K562 (cell line): ENCODE measurements around the gene BSN. TPM values are rescaled to one million over a fixed set of nuclear protein-coding genes. Genes with fewer than 3 reads are reported as not detected.

ENCODE experiments used
- ATAC-seq: fragments of 200-7000 bp; cut with Tn5 transposase; 3 replicates; pipeline ENCODE4 v1.9.1; 2020; ENCODE audit warnings: moderate library complexity
- BruUV-seq: library from RNA; stranded (reverse); fragments of 400-500 nt; replicated peaks from 2 replicates; lab custom pipeline; 2021; lab: Mats Ljungman, UMichigan
- CTCF ChIA-PET: fragments of 300-600 bp; formaldehyde crosslinking; extraction: SDS; loops from one replicate; lab custom pipeline; 2021; ENCODE audit warnings: low intra/inter-chr PET ratio; lab: Yijun Ruan, JAX
- POLR2A ChIA-PET: fragments of 300-600, 350-650 bp; sonication (Branson Sonifier 250); formaldehyde crosslinking; extraction: SDS; loops from one replicate; lab custom pipeline; 2021; ENCODE audit warnings: antibody characterized with exemption, inconsistent platforms; lab: Yijun Ruan, JAX
- DNase-seq, 4 experiments: peaks; one replicate each; pipeline versions ENCODE4 v3.0.0 to v3.0.0-alpha.2; 2011 to 2018; ENCODE audit warnings: low spot score in 3 of 4, mixed read lengths in 3 of 4; ENCODE audit errors: extremely low read depth in 1 of 4
- FAIRE-seq: peaks from 2 replicates; lab custom pipeline; 2011; peaks lifted over from hg19 to GRCh38; lab: Jason Lieb, UNC
- H2AFZ ChIP-seq: 2 replicates; pipeline ENCODE4 v1.6.0; 2011; ENCODE audit warnings: low read depth, low read length, control low read depth, inconsistent platforms
- H3K27ac ChIP-seq: fragments of 200-600 bp; 3 replicates; pipeline ENCODE4 v1.8.0; 2011; ENCODE audit warnings: low read depth, mild to moderate bottlenecking, control low read depth, inconsistent platforms, low read length, moderate library complexity, mixed read lengths; ENCODE audit errors: extremely low read depth
- H3K27me3 ChIP-seq, 2 experiments: fragments of 300-600 bp in 1 of 2; 2 replicates in 1 of 2; 3 replicates in 1 of 2; pipeline versions ENCODE4 v1.6.0 to v1.8.0; 2011; ENCODE audit warnings: inconsistent platforms in 2 of 2, low read length in 2 of 2, mild to moderate bottlenecking in 1 of 2, mixed read lengths in 1 of 2, moderate library complexity in 1 of 2; ENCODE audit not compliant: control insufficient read depth in 2 of 2, insufficient read depth in 2 of 2
- H3K36me3 ChIP-seq: fragments of 300-600 bp; 3 replicates; pipeline ENCODE4 v1.8.0; 2011; ENCODE audit warnings: mild to moderate bottlenecking, low read length, inconsistent platforms; ENCODE audit not compliant: control insufficient read depth, insufficient read depth
- H3K4me1 ChIP-seq, 2 experiments: fragments of 200-600 bp in 1 of 2; replicated peaks in 1 of 2; 2 replicates in 1 of 2; 3 replicates in 1 of 2; pipeline versions ENCODE4 v1.5.1 to v1.8.0; 2011; ENCODE audit warnings: inconsistent platforms in 2 of 2, low read length in 2 of 2, mild to moderate bottlenecking in 1 of 2, mixed read lengths in 1 of 2, moderate library complexity in 1 of 2; ENCODE audit not compliant: control insufficient read depth in 2 of 2, insufficient read depth in 2 of 2
- H3K4me2 ChIP-seq: 2 replicates; pipeline ENCODE4 v1.6.1; 2011; ENCODE audit warnings: low read length, control low read depth, inconsistent platforms, mixed read lengths; ENCODE audit not compliant: insufficient read depth
- H3K4me3 ChIP-seq: fragments of 200-600 bp; sonication (generic), shearing (Covaris generic); 2 replicates; pipeline ENCODE4 v1.5.1; 2016; ENCODE audit warnings: control low read depth, inconsistent platforms
- H3K79me2 ChIP-seq: fragments of 200-600 bp; 3 replicates; pipeline ENCODE4 v1.8.0; 2011; ENCODE audit warnings: low read length, inconsistent platforms; ENCODE audit not compliant: control insufficient read depth, insufficient read depth
- H3K9ac ChIP-seq, 2 experiments: 2 replicates each; pipeline versions ENCODE4 v1.6.0 to v1.6.1; 2011; ENCODE audit warnings: low read depth in 2 of 2, low read length in 2 of 2, control low read depth in 1 of 2, inconsistent platforms in 1 of 2, mild to moderate bottlenecking in 1 of 2, mixed read lengths in 1 of 2; ENCODE audit not compliant: insufficient read depth in 1 of 2
- H3K9me1 ChIP-seq: one replicate; pipeline ENCODE4 v1.6.0; 2011; ENCODE audit warnings: inconsistent platforms, mild to moderate bottlenecking, low read length, moderate library complexity; ENCODE audit not compliant: control insufficient read depth, insufficient read depth
- H3K9me3 ChIP-seq: replicated peaks from 2 replicates; pipeline ENCODE4 v1.5.1; 2011; ENCODE audit warnings: low read depth, low read length, inconsistent platforms; ENCODE audit not compliant: control insufficient read depth, insufficient read depth
- H4K20me1 ChIP-seq: replicated peaks from 2 replicates; pipeline ENCODE4 v1.6.1; 2011; ENCODE audit warnings: low read length, inconsistent platforms, mixed read lengths; ENCODE audit not compliant: control insufficient read depth, insufficient read depth
- COPS2 ChIP-seq: fragments of 450-650 bp; conservative IDR thresholded peaks from 2 replicates; pipeline ENCODE4 v1.6.1; 2016; ENCODE audit warnings: mild to moderate bottlenecking, moderate library complexity
- CXXC5 ChIP-seq: fragments of 250-450 bp; sonication (Bioruptor Pico); IDR thresholded peaks from 2 replicates; pipeline ENCODE4 v1.8.0; 2022; ENCODE audit warnings: inconsistent platforms, mild to moderate bottlenecking, moderate library complexity
- ELK1 ChIP-seq: sonication (generic); formaldehyde crosslinking; IDR thresholded peaks from 2 replicates; pipeline ENCODE4 v1.8.1; 2022; ENCODE audit warnings: missing genetic modification reagents
- ETS2 ChIP-seq: IDR thresholded peaks from 2 replicates; pipeline ENCODE4 v1.6.1; 2016; ENCODE audit warnings: borderline replicate concordance, missing genetic modification characterization, mild to moderate bottlenecking, moderate library complexity, missing compliant biosample characterization; ENCODE audit not compliant: poor library complexity, severe bottlenecking
- GABPB2 ChIP-seq: fragments of 250-450 bp; sonication (Bioruptor Pico); conservative IDR thresholded peaks from 2 replicates; pipeline ENCODE4 v1.5.1; 2021; ENCODE audit warnings: mild to moderate bottlenecking
- HLTF ChIP-seq: fragments of 450-650 bp; IDR thresholded peaks from 2 replicates; pipeline ENCODE4 v1.6.1; 2016
- HMG20B ChIP-seq: fragments of 250-450 bp; sonication (Bioruptor Pico); IDR thresholded peaks from 2 replicates; pipeline ENCODE4 v1.5.0; 2021; ENCODE audit warnings: mild to moderate bottlenecking
- HNRNPUL1 ChIP-seq: fragments of 200-400 bp; formaldehyde crosslinking; IDR thresholded peaks from 2 replicates; pipeline ENCODE4 v1.6.1; 2017; ENCODE audit warnings: low read length
- LEF1 ChIP-seq: fragments of 450-650 bp; IDR thresholded peaks from 2 replicates; pipeline ENCODE4 v1.6.1; 2016; ENCODE audit warnings: mild to moderate bottlenecking
- MLLT1 ChIP-seq, 2 experiments: fragments of 450-650 bp; IDR thresholded peaks; 2 replicates each; pipeline ENCODE4 v1.6.1; 2016
- PPARD ChIP-seq: fragments of 250-450 bp; sonication (Bioruptor Pico); IDR thresholded peaks from 2 replicates; pipeline ENCODE4 v1.8.0; 2022; ENCODE audit warnings: inconsistent platforms, mild to moderate bottlenecking, moderate library complexity
- PURB ChIP-seq: sonication (generic); formaldehyde crosslinking; IDR thresholded peaks from 2 replicates; pipeline ENCODE4 v1.9.0; 2021; ENCODE audit warnings: low read depth, mild to moderate bottlenecking, missing genetic modification reagents
- SMAD2 ChIP-seq: fragments of 150-350 bp; IDR thresholded peaks from 2 replicates; pipeline ENCODE4 v1.6.1; 2014; ENCODE audit warnings: low read depth, mild to moderate bottlenecking, low read length
- TAF9B ChIP-seq: fragments of 450-650 bp; IDR thresholded peaks from 2 replicates; pipeline ENCODE4 v1.6.1; 2018; ENCODE audit warnings: mild to moderate bottlenecking; ENCODE audit not compliant: partially characterized antibody
- VEZF1 ChIP-seq: fragments of 200-800 bp; sonication (Bioruptor generic); IDR thresholded peaks from 2 replicates; pipeline ENCODE4 v1.6.1; 2017; ENCODE audit warnings: missing genetic modification characterization, missing compliant biosample characterization
- XRCC3 ChIP-seq: fragments of 450-650 bp; IDR thresholded peaks from 2 replicates; pipeline ENCODE4 v1.6.1; 2017; ENCODE audit warnings: mild to moderate bottlenecking, moderate library complexity
- ZNF584 ChIP-seq: fragments of 200-800 bp; sonication (Bioruptor generic); IDR thresholded peaks from 2 replicates; pipeline ENCODE4 v1.6.1; 2016; ENCODE audit warnings: low read depth, mild to moderate bottlenecking, missing genetic modification characterization, missing compliant biosample characterization
- WGBS: fragments of 100-300 bp; shearing (Covaris generic); methylation state at CpG from one replicate; pipeline ENCODE4 v1.1.6; 2016; ENCODE audit warnings: low coverage, mixed read lengths; ENCODE audit not compliant: insufficient coverage; ENCODE audit errors: missing lambda C conversion rate; 5-methylcytosine and 5-hydroxymethylcytosine counted together
- in situ Hi-C: fragments of 300-500 bp; cut with MboI; formaldehyde crosslinking; loops from 4 replicates; pipeline ENCODE4 v1.15.0; 2018; ENCODE audit warnings: inconsistent platforms, mixed read lengths
- intact Hi-C: fragments of 100-400 bp; cut with micrococcal nuclease; formaldehyde crosslinking; loops from 2 replicates; pipeline ENCODE4 v1.14.2; 2022
- polyA plus RNA-seq, 8 experiments: library from polyadenylated mRNA; depleted of rRNA in 4 of 8; stranded (reverse) in 5 of 8; unstranded in 3 of 8; fragments of >200 nt; fragmentation: Nextera tagmentation in 2 of 8; fragmentation: Illumina TruSeq in 1 of 8; extraction: Ambion mirVana in 2 of 8; extraction: Trizol in 1 of 8; gene quantifications; 2 replicates each; pipeline versions ENCODE4 v1.2.1 to v1.2.3, GENCODE V29; 2011 to 2014; ENCODE audit warnings: inconsistent platforms in 1 of 8, missing spikeins in 1 of 8
- total RNA-seq, 7 experiments: library from RNA; depleted of rRNA in 6 of 7; stranded (reverse); fragments of >200 nt in 6 of 7; fragmentation: Illumina TruSeq in 2 of 7; extraction: Trizol in 2 of 7; gene quantifications; 2 replicates each; pipeline versions ENCODE4 v1.2.1 to v1.2.3, GENCODE V29; 2011 to 2021; ENCODE audit warnings: low replicate concordance in 1 of 7

The BSN gene
- total and polyA plus RNA-seq, 9 of the 15 experiments (the other 6 are each of a cell fraction or from before 2014, with no cell fraction given): 0.03 to 1.5 (median 0.29) TPM

- TF ChIP-seq VEZF1 (CRISPR knock-in tag) (no peak), HLTF (no peak), ETS2 (tag) (no peak), GABPB2 (CRISPR knock-in tag) (no peak), COPS2 (no peak), TAF9B (no peak), PPARD (no peak), ELK1 (CRISPR knock-in tag) (no peak)
Observed at GRCh38 chr3:49654955-49655556, 100.8 kb downstream of the BSN start (continued).

DNA sequence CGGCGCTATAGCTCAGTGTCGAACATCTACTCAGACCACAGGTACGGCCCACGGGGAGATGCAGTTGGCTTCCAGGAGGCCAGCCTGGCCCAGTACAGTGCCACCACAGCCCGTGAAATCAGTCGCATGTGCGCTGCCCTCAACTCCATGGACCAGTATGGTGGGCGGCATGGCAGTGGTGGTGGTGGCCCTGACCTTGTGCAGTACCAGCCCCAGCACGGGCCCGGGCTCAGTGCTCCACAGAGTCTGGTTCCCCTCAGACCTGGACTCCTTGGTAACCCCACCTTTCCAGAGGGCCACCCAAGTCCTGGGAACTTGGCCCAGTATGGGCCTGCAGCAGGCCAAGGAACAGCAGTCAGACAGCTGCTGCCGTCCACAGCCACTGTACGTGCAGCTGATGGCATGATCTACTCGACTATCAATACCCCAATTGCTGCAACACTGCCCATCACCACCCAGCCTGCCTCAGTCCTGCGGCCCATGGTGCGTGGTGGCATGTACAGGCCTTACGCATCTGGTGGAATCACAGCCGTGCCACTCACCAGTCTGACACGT is 101.5 kb downstream of the BSN start:
- ATAC-seq: no peak
- DNase-seq: no peak
- H3K4me1 ChIP-seq: peaks cover 0 to 29% of the 10 kb centered on the region in 2 experiments; a peak in 2 of 5 replicates
- FAIRE-seq: no peak
- POLR2A ChIA-PET: no interaction called here
- no peaks in the 10 kb centered on the region for H4K20me1 ChIP-seq
- CTCF ChIA-PET: no interaction called here
- in situ Hi-C loops: no loop called here
- no peaks in the 10 kb centered on the region for H3K9me3 ChIP-seq
- no peak overlapping the region for H3K4me2 ChIP-seq
- intact Hi-C loops: no loop called here
- H2AFZ ChIP-seq: no peak overlapping the region
- no peaks in the 10 kb centered on the region for H3K36me3 ChIP-seq
- no peak overlapping the region for H3K4me3 ChIP-seq
- no peak overlapping the region for H3K27ac ChIP-seq
- H3K79me2 ChIP-seq: no peaks in the 10 kb centered on the region
- no peaks in the 10 kb centered on the region for H3K9me1 ChIP-seq
- no TSS peak for BruUV-seq
- no peak overlapping the region for H3K9ac ChIP-seq
- 69% methylated on average over 14 of the region's 19 CpGs for WGBS
- no peaks in the 10 kb centered on the region for H3K27me3 ChIP-seq
- TF ChIP-seq MLLT1 (IDR thresholded peaks at IDR 0.05): no peak
- no peak for TF ChIP-seq PURB (CRISPR knock-in tag)
- TF ChIP-seq ZNF584 (CRISPR knock-in tag): no peak
- TF ChIP-seq HMG20B (CRISPR knock-in tag): no peak
- TF ChIP-seq HNRNPUL1: no peak
- TF ChIP-seq SMAD2: no peak
- TF ChIP-seq COPS2: no peak
- TF ChIP-seq CXXC5: no peak
- TF ChIP-seq XRCC3: no peak
- no peak for TF ChIP-seq LEF1
